ENCODE measurements around the gene SMC3. TPM values are rescaled to one million over a fixed set of nuclear protein-coding genes. Genes with fewer than 3 reads are reported as not detected.

Gene SMC3
- total and polyA plus RNA-seq, 2 of the 4 experiments (the other 2 are of a cell fraction) = 15.0 to 15.2 TPM

- Histone ChIP-seq H3K4me3 (ENCODE audit: insufficient read depth, low read depth, low read length) (no peak overlapping the region), H3K23ac (ENCODE audit: low read depth, low read length) (0 out of 2 replicates have a peak overlapping the region, but pooled peaks have one; percentile 2), H3K4ac (ENCODE audit: low read depth, low read length) (peak overlapping the region; percentile 15; the same call in 1 of the 2 replicates), H3K79me1 (ENCODE audit: low read depth in 1 of 2, low read length in 2 of 2) (no peaks in the 10 kb centered on the region), H3K18ac (ENCODE audit: low read depth, low read length) (peak overlapping the region; percentile 2; the same call in 1 of the 2 replicates), H4K8ac (ENCODE audit: low read depth in 2 of 2, low read length in 2 of 2) (no peak overlapping the region), H3K9me3 (ENCODE audit: control insufficient read depth, insufficient read depth, low read length) (no peaks in the 10 kb centered on the region), H3K4me1 (ENCODE audit: control insufficient read depth, insufficient read depth, low read length) (peaks cover 2% of the 10 kb centered on the region; the same call in 1 of the 2 replicates), H2BK5ac (ENCODE audit: low read depth, low read length, poor library complexity, severe bottlenecking) (no peak overlapping the region), H3K9me1 (ENCODE audit: insufficient read depth, low read length) (0 out of 2 replicates have a peak, but pooled peaks cover 5% of the 10 kb centered on the region), H4K91ac (ENCODE audit: insufficient read depth, low read depth, low read length) (0 out of 2 replicates have a peak overlapping the region, but pooled peaks have one; percentile 7), H3K9ac (ENCODE audit: low read depth, low read length) (no peak overlapping the region), H2BK15ac (ENCODE audit: low read depth, low read length) (0 out of 3 replicates have a peak overlapping the region, but pooled peaks have one; percentile 1), H2AK5ac (ENCODE audit: low read depth, low read length) (peak overlapping the region; percentile 35), H2AFZ (replicated peaks; ENCODE audit: low read length, poor library complexity) (no peak overlapping the region), H2BK120ac (ENCODE audit: low read depth, low read length) (no peak overlapping the region), H2AK9ac (replicated peaks; ENCODE audit: low read depth, low read length, poor library complexity) (no peak overlapping the region), H3K4me2 (ENCODE audit: low read depth, low read length) (no peak overlapping the region), H3K36me3 (ENCODE audit: control insufficient read depth, insufficient read depth, low read length) (no peaks in the 10 kb centered on the region), H4K5ac (ENCODE audit: low read depth, low read length) (no peak overlapping the region), H2BK20ac (ENCODE audit: low read depth, low read length) (peak overlapping the region; percentile 48; the same call in 1 of the 2 replicates), H3K56ac (ENCODE audit: extremely low read depth, insufficient read depth, low read length) (no peak overlapping the region), H4K20me1 (ENCODE audit: insufficient read depth, low read length) (no peaks in the 10 kb centered on the region), H3K14ac (replicated peaks; ENCODE audit: low read depth, low read length) (no peak overlapping the region), H3K27ac (ENCODE audit: insufficient read depth, low read length) (no peak overlapping the region), H3K27me3 (ENCODE audit: control insufficient read depth, insufficient read depth, low read length) (peaks cover 2% of the 10 kb centered on the region; the same call in 1 of the 2 replicates)
- WGBS, 2 experiments (ENCODE audit: extremely low coverage in 2 of 2, insufficient read length in 1 of 2) = 93% methylated on average over 4 of the region's 6 CpGs; no CpG with 5 or more reads in 1 of the 2 experiments
- DNase-seq (no peak), ATAC-seq (ENCODE audit: low read depth) (no peak)
- BruUV-seq (replicated peaks) = no TSS peak
- dilution Hi-C loops (cut with HindIII; ENCODE audit: low sequenced_read_pairs, unreplicated experiment) (no loop called here), in situ Hi-C loops (cut with MboI; ENCODE audit: low sequenced_read_pairs) (loop anchor here (5.0 kb wide), 1 partner anchor 234 kb away; no protein-coding TSS in a partner anchor), intact Hi-C loops (cut with micrococcal nuclease) (no loop called here)
- TF ChIP-seq NFE2L2 (IDR thresholded peaks at IDR 0.05; ENCODE audit: low read depth, low read length) = no peak
- TF ChIP-seq RFX5 (IDR thresholded peaks at IDR 0.05; ENCODE audit: low read depth, low read length) = no peak
- TF ChIP-seq CEBPB (IDR thresholded peaks at IDR 0.05; ENCODE audit: low read depth, low read length) = no peak
- TF ChIP-seq MAFK (IDR thresholded peaks at IDR 0.05; ENCODE audit: low read depth, low read length) = no peak
- TF ChIP-seq SMC3 (IDR thresholded peaks at IDR 0.05; ENCODE audit: low read depth, low read length) = no peak
- TF ChIP-seq BHLHE40 (IDR thresholded peaks at IDR 0.05; ENCODE audit: low read depth, low read length) = no peak
- no peak for TF ChIP-seq RAD21 (IDR thresholded peaks at IDR 0.05; ENCODE audit: low read length)
- TF ChIP-seq MAZ (IDR thresholded peaks at IDR 0.05; ENCODE audit: borderline replicate concordance, low read depth, low read length) = no peak
- no peak for TF ChIP-seq MXI1 (IDR thresholded peaks at IDR 0.05; ENCODE audit: borderline replicate concordance, low read depth, low read length)
- TF ChIP-seq POLR2A (IDR thresholded peaks at IDR 0.05; ENCODE audit: low read depth, low read length) = no peak
- no peak for TF ChIP-seq ELK1 (IDR thresholded peaks at IDR 0.05; ENCODE audit: borderline replicate concordance, low read depth, low read length)
- no peak for TF ChIP-seq CTCF (conservative IDR thresholded peaks at IDR 0.05; ENCODE audit: low read depth, low read length)
- ChIA-PET CTCF (interaction anchor here (0.6 to 2.0 kb wide), 7 partner anchors 9 to 239 kb away, joined by 3 to 11 read pairs (median 4); no protein-coding TSS in a partner anchor), POLR2A (ENCODE audit: unreplicated experiment) (no interaction called here)
Measured at GRCh38 chr10:110546077-110546476, 21.4 kb upstream of the SMC3 start.
